Stimulated activated memory B cell treated with anti-CD40 and anti-IgM and Interleukin-4, amounts not matched to agents 10 μg/mL and 1 μg/mL and 100 μg/mL, for 72 hours (primary cell): ENCODE results near the gene MYOF.

Experiments
- ATAC-seq: fragments of 150-1000 bp; cut with Tn5 transposase; 2 replicates; pipeline ENCODE4 v1.10.0; 2021
- H3K27ac Mint-ChIP-seq: one replicate; pipeline ENCODE4 v1.8.0; 2022; ENCODE audit warnings: mild to moderate bottlenecking, mixed read lengths
- H3K27me3 Mint-ChIP-seq: one replicate; pipeline ENCODE4 v1.8.0; 2022; ENCODE audit warnings: mixed read lengths
- H3K36me3 Mint-ChIP-seq: one replicate; pipeline ENCODE4 v1.8.0; 2022; ENCODE audit warnings: mixed read lengths
- H3K4me1 Mint-ChIP-seq: one replicate; pipeline ENCODE4 v1.8.0; 2022; ENCODE audit warnings: mixed read lengths
- H3K4me3 Mint-ChIP-seq: one replicate; pipeline ENCODE4 v1.8.0; 2022; ENCODE audit warnings: mild to moderate bottlenecking, moderate library complexity, mixed read lengths
- H3K9me3 Mint-ChIP-seq: one replicate; pipeline ENCODE4 v1.8.0; 2022; ENCODE audit warnings: mixed read lengths

MYOF gene

DNA sequence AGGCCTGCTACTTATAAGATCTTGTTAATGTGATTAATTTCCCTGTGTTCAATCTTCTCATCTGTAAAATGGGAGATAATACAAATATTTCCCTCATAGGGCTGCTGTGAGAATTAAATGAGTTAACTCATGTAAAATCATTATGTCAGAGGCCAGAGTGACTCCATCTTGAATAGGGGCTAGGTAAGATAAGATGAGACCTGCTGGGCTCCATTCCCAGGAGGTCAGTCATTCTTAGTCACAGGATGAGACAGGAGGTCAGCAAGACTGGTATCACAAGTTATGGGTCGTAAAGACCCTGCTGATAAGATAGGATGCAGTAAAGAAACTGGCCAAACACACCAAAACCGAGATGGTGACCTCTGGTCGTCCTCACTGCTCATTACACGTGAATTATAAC lies 207.7 kb downstream of the MYOF start:
- Mint-ChIP-seq H3K27ac (no peak overlapping the region), H3K9me3 (peaks cover 4% of the 10 kb centered on the region), H3K27me3 (no peaks in the 10 kb centered on the region), H3K4me3 (no peak overlapping the region), H3K4me1 (peaks cover 21% of the 10 kb centered on the region), H3K36me3 (no peaks in the 10 kb centered on the region)
- no peak for ATAC-seq

DNA sequence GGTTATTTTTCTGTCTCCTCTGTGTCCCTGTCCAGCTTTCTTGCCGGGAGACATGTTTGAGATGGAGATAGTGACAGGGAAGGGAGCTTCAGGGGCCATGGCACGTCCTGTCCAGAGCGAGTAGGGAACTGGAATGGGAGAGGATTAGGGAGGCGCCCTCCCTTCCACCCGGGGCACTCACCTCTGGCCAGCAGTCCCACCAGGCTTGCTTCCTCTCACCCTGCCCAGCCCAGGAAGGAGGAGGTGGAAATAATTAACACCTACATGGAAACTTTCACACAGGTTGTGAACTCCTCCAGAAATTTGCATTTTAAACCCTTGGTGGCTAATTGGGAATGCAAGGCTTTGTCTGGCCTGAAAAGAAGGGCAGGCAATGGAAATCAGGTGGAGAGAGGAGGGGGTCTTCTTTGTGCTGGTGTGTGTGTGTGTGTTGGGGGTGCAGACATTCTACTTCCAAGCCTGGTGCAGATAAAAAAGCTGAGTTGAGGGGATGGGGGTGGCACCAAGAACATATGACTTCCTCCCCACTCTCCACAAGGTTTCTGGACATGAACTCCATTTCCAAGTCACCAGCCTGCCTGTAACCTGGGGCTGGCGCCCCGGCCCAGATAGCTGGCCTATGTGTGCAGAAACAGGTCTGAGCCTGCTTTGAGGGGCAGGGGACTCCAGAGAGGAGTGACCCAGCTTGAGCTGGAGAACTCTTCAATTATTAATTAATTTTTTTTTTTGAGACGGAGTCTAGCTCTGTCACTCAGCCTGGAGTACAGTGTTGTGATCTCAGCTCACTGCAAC lies 209.1 kb downstream of the MYOF start:
- Mint-ChIP-seq H3K4me3 (no peak overlapping the region), H3K36me3 (no peaks in the 10 kb centered on the region), H3K9me3 (peaks cover 4% of the 10 kb centered on the region), H3K4me1 (peaks cover 31% of the 10 kb centered on the region), H3K27ac (no peak overlapping the region), H3K27me3 (no peaks in the 10 kb centered on the region)
- ATAC-seq: no peak

DNA sequence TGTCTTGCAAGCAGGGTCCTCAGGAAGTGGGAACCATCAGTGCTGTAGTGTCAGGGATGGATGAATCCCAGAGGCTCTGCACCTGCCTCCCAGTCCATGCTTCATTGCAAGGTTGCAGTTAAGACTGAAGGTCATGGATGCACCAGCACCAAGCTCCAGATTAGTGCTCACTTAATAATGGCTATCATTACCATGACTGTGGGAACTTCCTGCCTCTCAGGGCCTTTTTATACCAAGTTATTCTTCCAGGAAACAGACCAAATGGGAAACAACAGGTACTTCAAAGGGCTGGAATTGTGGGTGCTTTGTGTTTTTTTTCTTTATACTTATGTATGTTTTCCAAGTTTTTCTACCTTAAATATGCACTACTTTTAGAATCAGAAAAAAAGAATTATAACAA lies 210.8 kb downstream of the MYOF start:
- no peak for ATAC-seq
- no peaks in the 10 kb centered on the region for H3K27me3 Mint-ChIP-seq
- no peaks in the 10 kb centered on the region for H3K36me3 Mint-ChIP-seq
- no peak overlapping the region for H3K27ac Mint-ChIP-seq
- peaks cover 47% of the 10 kb centered on the region for H3K4me1 Mint-ChIP-seq
- no peak overlapping the region for H3K4me3 Mint-ChIP-seq
- peaks cover 4% of the 10 kb centered on the region for H3K9me3 Mint-ChIP-seq

DNA sequence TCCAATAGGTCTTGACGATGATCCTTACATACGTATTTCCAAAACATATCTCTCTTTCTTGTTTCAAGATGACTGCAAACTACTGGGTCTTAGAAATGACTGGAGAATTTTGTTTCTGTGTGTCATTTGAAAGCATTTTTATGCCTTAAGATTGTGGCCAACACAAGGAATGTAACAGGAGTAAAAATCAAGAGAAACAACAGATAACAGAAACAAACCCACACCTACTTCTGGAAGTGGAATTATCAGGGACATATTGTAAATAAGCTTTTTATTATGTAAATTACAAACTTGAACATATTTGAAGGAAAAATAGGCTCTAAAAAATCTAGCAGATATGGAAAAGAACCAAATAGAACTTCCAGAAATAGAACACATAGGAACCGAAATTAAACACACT lies 212.9 kb downstream of the MYOF start:
- H3K9me3 Mint-ChIP-seq: peaks cover 7% of the 10 kb centered on the region
- no peaks in the 10 kb centered on the region for H3K36me3 Mint-ChIP-seq
- peaks cover 39% of the 10 kb centered on the region for H3K4me1 Mint-ChIP-seq
- ATAC-seq: no peak
- H3K4me3 Mint-ChIP-seq: no peak overlapping the region
- no peak overlapping the region for H3K27ac Mint-ChIP-seq
- H3K27me3 Mint-ChIP-seq: no peaks in the 10 kb centered on the region

DNA sequence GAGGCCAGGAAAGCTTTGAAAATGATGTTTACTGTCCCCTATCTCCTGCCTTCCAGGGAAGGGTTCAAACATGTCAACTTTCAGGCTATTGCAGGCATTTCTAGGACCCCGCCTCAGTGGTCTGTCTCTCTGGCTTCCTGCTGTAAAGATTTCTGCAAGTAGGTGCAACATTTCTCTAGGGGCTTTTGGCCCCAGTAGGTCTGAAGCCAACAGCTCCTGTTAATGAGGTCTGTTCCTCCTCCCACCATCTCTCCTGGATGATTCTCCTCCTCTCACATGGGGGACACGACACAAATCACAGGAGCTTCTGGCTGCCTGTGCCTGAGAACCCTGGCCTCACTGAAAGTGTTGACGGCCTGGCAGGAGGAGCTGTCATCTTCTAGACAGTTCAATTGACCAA lies 214.1 kb downstream of the MYOF start:
- H3K27ac Mint-ChIP-seq: peak overlapping the region; percentile 76
- peaks cover 8% of the 10 kb centered on the region for H3K9me3 Mint-ChIP-seq
- H3K36me3 Mint-ChIP-seq: no peaks in the 10 kb centered on the region

DNA sequence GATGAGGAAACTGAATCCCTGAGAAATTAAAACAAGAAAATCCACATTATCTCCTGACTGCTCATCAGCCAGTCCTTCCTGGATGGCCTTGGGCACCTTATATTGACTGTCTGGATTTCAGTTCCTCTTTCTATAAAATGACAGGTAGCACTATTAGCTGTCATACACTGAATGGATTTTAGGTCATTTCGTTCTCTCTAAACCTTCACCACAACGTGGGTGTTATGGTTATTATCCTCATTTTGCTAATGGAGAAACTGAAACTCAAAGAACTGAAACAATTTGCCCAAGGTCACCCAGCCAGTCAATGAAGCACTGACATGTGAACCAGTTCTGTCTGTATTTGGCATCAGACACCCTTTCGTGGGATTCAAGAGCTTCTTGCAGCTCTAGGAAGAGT lies 214.6 kb downstream of the MYOF start:
- peak overlapping the region; percentile 76 for H3K27ac Mint-ChIP-seq
- H3K4me1 Mint-ChIP-seq: peaks cover 31% of the 10 kb centered on the region
- H3K4me3 Mint-ChIP-seq: no peak overlapping the region
- H3K27me3 Mint-ChIP-seq: no peaks in the 10 kb centered on the region
- H3K36me3 Mint-ChIP-seq: no peaks in the 10 kb centered on the region
- H3K9me3 Mint-ChIP-seq: peaks cover 8% of the 10 kb centered on the region
- peak; percentile 97 for ATAC-seq

More for the DNA sequence above, 214.1 kb downstream of the MYOF start:
- Mint-ChIP-seq H3K4me1 (peaks cover 36% of the 10 kb centered on the region), H3K4me3 (no peak overlapping the region), H3K27me3 (no peaks in the 10 kb centered on the region)
- ATAC-seq: no peak

DNA sequence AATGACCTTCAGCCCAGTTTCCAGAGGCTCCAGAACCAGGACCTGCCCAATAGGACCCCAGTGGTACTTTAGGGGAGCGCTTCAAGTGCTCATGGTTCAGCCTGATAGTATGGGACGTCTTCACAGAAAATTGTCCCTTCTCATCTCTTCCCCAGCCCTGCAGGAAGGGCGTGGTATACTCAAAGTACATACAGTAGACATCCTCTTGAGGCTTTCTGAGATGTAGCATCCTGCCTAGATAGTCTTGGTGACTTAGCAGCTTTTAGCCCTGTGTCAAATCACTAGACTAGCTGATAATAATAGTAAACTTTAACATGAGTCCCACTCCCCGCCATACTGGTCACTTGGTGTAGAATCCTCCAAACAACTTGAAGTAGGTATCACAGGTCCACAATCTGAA lies 215.3 kb downstream of the MYOF start:
- ATAC-seq: peak; percentile 56
- H3K27ac Mint-ChIP-seq: peak overlapping the region; percentile 76
- no peaks in the 10 kb centered on the region for H3K27me3 Mint-ChIP-seq
- no peaks in the 10 kb centered on the region for H3K36me3 Mint-ChIP-seq
- peaks cover 31% of the 10 kb centered on the region for H3K4me1 Mint-ChIP-seq
- peaks cover 8% of the 10 kb centered on the region for H3K9me3 Mint-ChIP-seq
- H3K4me3 Mint-ChIP-seq: no peak overlapping the region

DNA sequence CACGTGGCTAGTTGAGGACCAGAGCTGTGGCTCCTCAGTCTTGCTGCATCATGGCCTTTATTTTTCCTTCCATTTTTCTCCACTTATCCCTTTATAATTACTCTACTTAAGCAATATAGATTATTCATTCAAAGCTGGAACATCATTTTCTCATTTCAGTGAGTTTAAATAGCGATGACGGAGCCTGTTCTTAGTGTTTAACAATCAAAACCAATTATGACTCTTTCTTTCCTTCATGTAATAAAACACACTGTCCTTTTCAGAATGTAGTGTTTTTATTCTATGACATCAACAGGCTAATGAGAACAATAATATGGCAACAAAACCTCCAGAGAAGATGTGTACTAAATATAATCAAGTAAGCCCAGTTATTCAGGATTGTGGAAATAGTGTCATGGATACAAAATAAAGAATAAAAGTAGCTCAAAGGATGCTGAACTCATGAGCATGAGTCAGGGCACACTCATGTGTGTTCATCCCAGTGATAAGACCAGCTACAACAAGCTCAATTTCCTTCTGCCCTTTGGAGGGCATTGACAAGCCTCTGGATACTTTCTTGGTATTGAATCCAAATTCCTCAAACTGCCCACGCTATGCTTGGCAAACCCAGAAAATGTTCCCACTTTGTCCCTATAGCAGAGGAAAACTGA lies 220.0 kb downstream of the MYOF start:
- Mint-ChIP-seq H3K36me3 (no peaks in the 10 kb centered on the region), H3K27ac (no peak overlapping the region), H3K27me3 (no peaks in the 10 kb centered on the region), H3K4me3 (no peak overlapping the region), H3K4me1 (peaks cover 7% of the 10 kb centered on the region), H3K9me3 (peaks cover 3% of the 10 kb centered on the region)
- no peak for ATAC-seq

DNA sequence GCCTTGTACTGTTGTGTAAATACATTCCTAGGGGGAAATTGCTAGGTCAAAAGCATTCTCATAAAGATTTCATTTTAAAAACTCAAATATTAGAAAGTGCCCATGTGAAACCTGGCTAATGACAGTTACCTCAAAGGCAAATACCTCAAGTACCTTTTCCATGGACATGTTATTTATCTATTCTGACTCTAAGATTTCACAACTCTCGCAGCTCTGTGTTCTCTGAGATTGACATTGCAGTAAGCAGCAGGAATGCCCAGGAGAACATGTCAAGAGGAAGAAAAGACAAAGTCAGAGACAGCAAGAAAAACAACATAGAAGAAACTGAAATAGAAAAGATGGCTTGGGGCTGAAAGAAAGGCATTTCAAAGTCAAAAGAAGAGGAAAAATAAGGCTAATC lies 221.0 kb downstream of the MYOF start:
- no peak for ATAC-seq
- H3K36me3 Mint-ChIP-seq: no peaks in the 10 kb centered on the region
- no peak overlapping the region for H3K4me3 Mint-ChIP-seq
- no peaks in the 10 kb centered on the region for H3K27me3 Mint-ChIP-seq
- peaks cover 3% of the 10 kb centered on the region for H3K9me3 Mint-ChIP-seq
- H3K4me1 Mint-ChIP-seq: no peaks in the 10 kb centered on the region
- no peak overlapping the region for H3K27ac Mint-ChIP-seq

DNA sequence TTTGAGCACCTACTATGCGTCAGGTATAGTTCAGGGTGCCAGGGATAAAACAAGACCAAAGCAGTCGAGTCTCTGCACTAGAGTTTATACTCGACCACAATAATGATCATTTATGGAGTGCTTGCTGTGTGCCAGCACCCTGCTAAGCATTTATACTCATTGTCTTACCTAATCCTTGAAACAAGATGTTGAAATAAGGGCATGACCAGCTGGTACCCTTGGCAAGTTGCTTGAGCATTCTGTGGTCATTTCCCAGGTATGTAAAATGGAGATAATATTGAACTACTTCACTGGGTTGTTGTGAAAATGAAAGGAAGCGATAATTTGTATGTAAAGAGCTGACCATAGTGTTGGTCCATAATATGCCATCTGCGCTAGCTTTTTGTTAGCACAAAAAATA lies 223.0 kb downstream of the MYOF start:
- no peaks in the 10 kb centered on the region for H3K4me1 Mint-ChIP-seq
- H3K27ac Mint-ChIP-seq: no peak overlapping the region
- H3K27me3 Mint-ChIP-seq: no peaks in the 10 kb centered on the region
- no peak overlapping the region for H3K4me3 Mint-ChIP-seq
- ATAC-seq: no peak
- H3K9me3 Mint-ChIP-seq: no peaks in the 10 kb centered on the region
- H3K36me3 Mint-ChIP-seq: no peaks in the 10 kb centered on the region
